H1 (cell line): ENCODE data around the gene GRB14. TPM values are rescaled to one million over a fixed set of nuclear protein-coding genes. Genes with fewer than 3 reads are reported as not detected.

Source experiments
- CTCF ChIA-PET: fragments of 300-600 bp; sonication (Branson Sonifier 250); formaldehyde crosslinking; loops from one replicate; lab custom pipeline; 2021; ENCODE audit not compliant: partially characterized antibody; lab: Charles Lee
- POLR2A ChIA-PET: fragments of 300-600 bp; sonication (Branson Sonifier 250); formaldehyde crosslinking; loops from one replicate; lab custom pipeline; 2021; ENCODE audit warnings: inconsistent platforms; ENCODE audit not compliant: partially characterized antibody; lab: Charles Lee
- DNase-seq, 2 experiments: peaks; one replicate each; pipeline versions ENCODE4 v3.0.0 to v3.0.0-alpha.2; 2010 to 2022; ENCODE audit warnings: low spot score in 2 of 2, low read depth in 1 of 2, mixed read lengths in 1 of 2
- FAIRE-seq: peaks from 2 replicates; lab custom pipeline; 2011; peaks lifted over from hg19 to GRCh38; lab: Jason Lieb, UNC
- H2AFZ ChIP-seq: 2 replicates; pipeline ENCODE4 v1.8.1; 2012; ENCODE audit warnings: low read length, inconsistent platforms
- H2AK5ac ChIP-seq: 2 replicates; pipeline ENCODE4 v1.6.1; 2013; ENCODE audit warnings: low read depth, low read length
- H2BK120ac ChIP-seq: replicated peaks from 2 replicates; pipeline ENCODE3; 2013; ENCODE audit warnings: low read depth, low read length, inconsistent platforms
- H2BK12ac ChIP-seq: 2 replicates; pipeline ENCODE4 v1.6.1; 2013; ENCODE audit warnings: low read depth, low read length
- H2BK15ac ChIP-seq: 2 replicates; pipeline ENCODE4 v1.6.1; 2013; ENCODE audit warnings: low read length
- H2BK20ac ChIP-seq: 2 replicates; pipeline ENCODE4 v1.6.1; 2013; ENCODE audit warnings: low read length
- H2BK5ac ChIP-seq: 2 replicates; pipeline ENCODE4 v1.6.1; 2013; ENCODE audit warnings: low read depth, low read length
- H3K14ac ChIP-seq: 2 replicates; pipeline ENCODE4 v1.6.1; 2013; ENCODE audit warnings: inconsistent platforms; ENCODE audit not compliant: insufficient read length
- H3K18ac ChIP-seq: 2 replicates; pipeline ENCODE4 v1.6.1; 2013; ENCODE audit warnings: low read length; ENCODE audit errors: extremely low read depth
- H3K23ac ChIP-seq: 2 replicates; pipeline ENCODE4 v1.6.1; 2013; ENCODE audit warnings: inconsistent platforms; ENCODE audit not compliant: insufficient read length
- H3K23me2 ChIP-seq: 2 replicates; pipeline ENCODE4 v1.6.1; 2013; ENCODE audit warnings: low read depth, low read length
- H3K27ac ChIP-seq: 2 replicates; pipeline ENCODE4 v1.6.1; 2011; ENCODE audit warnings: low read depth, low read length, inconsistent platforms
- H3K27me3 ChIP-seq, 4 experiments: replicated peaks in 1 of 4; 1 replicate in 1 of 4; 2 replicates in 3 of 4; pipeline versions ENCODE4 v1.6.1 to v1.8.1; 2011 to 2013; ENCODE audit warnings: low read length in 3 of 4, mild to moderate bottlenecking in 3 of 4, inconsistent platforms in 2 of 4, mixed read lengths in 2 of 4, moderate library complexity in 1 of 4; ENCODE audit not compliant: control insufficient read depth in 3 of 4, insufficient read depth in 3 of 4; ENCODE audit errors: extremely low read depth in 1 of 4
- H3K36me3 ChIP-seq, 4 experiments: 2 replicates each; pipeline versions ENCODE4 v1.6.1 to v1.8.1; 2011 to 2013; ENCODE audit warnings: mild to moderate bottlenecking in 4 of 4, low read length in 3 of 4, moderate library complexity in 2 of 4, control low read depth in 1 of 4, inconsistent platforms in 1 of 4; ENCODE audit not compliant: insufficient read depth in 4 of 4, control insufficient read depth in 2 of 4
- H3K4ac ChIP-seq: replicated peaks from 2 replicates; pipeline ENCODE3; 2013; ENCODE audit warnings: low read length, low read depth, mixed read lengths, inconsistent platforms; ENCODE audit not compliant: insufficient read length
- H3K4me1 ChIP-seq, 4 experiments: replicated peaks in 1 of 4; 1 replicate in 1 of 4; 2 replicates in 3 of 4; pipeline versions ENCODE4 v1.6.1 to v1.8.1; 2011 to 2013; ENCODE audit warnings: low read length in 3 of 4, inconsistent platforms in 2 of 4, mixed read lengths in 1 of 4; ENCODE audit not compliant: insufficient read depth in 4 of 4, control insufficient read depth in 3 of 4
- H3K4me2 ChIP-seq, 2 experiments: 2 replicates each; pipeline versions ENCODE4 v1.6.1 to v1.8.1; 2011 to 2013; ENCODE audit warnings: low read depth in 2 of 2, low read length in 2 of 2, control low read depth in 1 of 2, inconsistent platforms in 1 of 2, mild to moderate bottlenecking in 1 of 2; ENCODE audit not compliant: insufficient read depth in 1 of 2
- H3K4me3 ChIP-seq, 4 experiments: fragments of 200-600, 300-600 bp in 1 of 4; sonication (generic), shearing (Covaris generic), sonication (Bioruptor Twin) in 1 of 4; 2 replicates each; pipeline versions ENCODE4 v1.5.1 to v1.8.1; 2011 to 2016; ENCODE audit warnings: low read length in 4 of 4, low read depth in 3 of 4, control low read depth in 2 of 4, inconsistent platforms in 2 of 4, mild to moderate bottlenecking in 2 of 4, mixed read lengths in 1 of 4, moderate library complexity in 1 of 4; ENCODE audit not compliant: insufficient read depth in 2 of 4; ENCODE audit errors: extremely low read depth in 1 of 4
- H3K56ac ChIP-seq: replicated peaks from 2 replicates; pipeline ENCODE3; 2013; ENCODE audit warnings: low read depth, mild to moderate bottlenecking, mixed read lengths, low read length, inconsistent platforms; ENCODE audit not compliant: insufficient read length
- H3K79me1 ChIP-seq: 2 replicates; pipeline ENCODE4 v1.6.1; 2013; ENCODE audit warnings: low read depth, low read length, control low read depth
- H3K79me2 ChIP-seq, 2 experiments: 2 replicates each; pipeline versions ENCODE4 v1.6.1 to v1.8.1; 2012 to 2013; ENCODE audit warnings: low read length in 2 of 2, mild to moderate bottlenecking in 2 of 2, inconsistent platforms in 1 of 2; ENCODE audit not compliant: insufficient read depth in 2 of 2, control insufficient read depth in 1 of 2
- H3K9ac ChIP-seq, 4 experiments: replicated peaks in 1 of 4; 1 replicate in 1 of 4; 2 replicates in 3 of 4; pipeline versions ENCODE4 v1.6.1 to v1.8.1; 2011 to 2013; ENCODE audit warnings: low read depth in 3 of 4, low read length in 3 of 4, control low read depth in 2 of 4, mild to moderate bottlenecking in 2 of 4, moderate library complexity in 2 of 4, inconsistent platforms in 1 of 4; ENCODE audit errors: extremely low read depth in 1 of 4
- H3K9me3 ChIP-seq, 2 experiments: 2 replicates each; pipeline versions ENCODE4 v1.6.1 to v1.8.1; 2012 to 2013; ENCODE audit warnings: mild to moderate bottlenecking in 2 of 2, moderate library complexity in 2 of 2, control low read depth in 1 of 2, inconsistent platforms in 1 of 2, low read depth in 1 of 2, low read length in 1 of 2, mixed read lengths in 1 of 2; ENCODE audit not compliant: insufficient read depth in 2 of 2
- H4K20me1 ChIP-seq, 2 experiments: replicated peaks in 1 of 2; 2 replicates each; pipeline versions ENCODE3 to v1.8.1; 2011 to 2013; ENCODE audit warnings: inconsistent platforms in 2 of 2, low read length in 2 of 2, mild to moderate bottlenecking in 1 of 2; ENCODE audit not compliant: insufficient read depth in 2 of 2, control insufficient read depth in 1 of 2
- H4K5ac ChIP-seq: 2 replicates; pipeline ENCODE4 v1.6.1; 2013; ENCODE audit warnings: low read length, low read depth, mixed read lengths, inconsistent platforms; ENCODE audit not compliant: insufficient read length
- H4K8ac ChIP-seq: 2 replicates; pipeline ENCODE4 v1.8.0; 2013; ENCODE audit warnings: mild to moderate bottlenecking, moderate library complexity, low read length, inconsistent platforms; ENCODE audit not compliant: insufficient read depth; ENCODE audit errors: extremely low read depth
- H4K91ac ChIP-seq: replicated peaks from 2 replicates; pipeline ENCODE3; 2013; ENCODE audit warnings: low read length, mixed read lengths, inconsistent platforms; ENCODE audit not compliant: insufficient read length
- CBX5 ChIP-seq: fragments of 300-800, 300-1000 bp; sonication (generic); IDR thresholded peaks from 2 replicates; pipeline ENCODE4 v1.7.1; 2016; ENCODE audit warnings: antibody characterized with exemption, low read length, low read depth
- CHD2 ChIP-seq: IDR thresholded peaks from 2 replicates; pipeline ENCODE4 v1.6.1; 2012; ENCODE audit warnings: low read length, improper control_type of control experiment
- CTBP2 ChIP-seq: IDR thresholded peaks from 2 replicates; pipeline ENCODE4 v1.7.0; 2011; ENCODE audit warnings: borderline replicate concordance, mild to moderate bottlenecking, moderate library complexity, mixed read lengths, low read length; ENCODE audit not compliant: insufficient read depth, insufficient read length
- JUND ChIP-seq: IDR thresholded peaks from 2 replicates; pipeline ENCODE4 v1.6.1; 2011; ENCODE audit warnings: mild to moderate bottlenecking, improper control_type of control experiment, low read length
- KDM5A ChIP-seq: fragments of 200-600 bp; IDR thresholded peaks from 2 replicates; pipeline ENCODE4 v1.7.1; 2012; ENCODE audit warnings: mild to moderate bottlenecking, low read length, inconsistent platforms, mixed read lengths
- POLR2AphosphoS5 ChIP-seq: IDR thresholded peaks from 2 replicates; pipeline ENCODE4 v1.6.1; 2011; ENCODE audit warnings: low read depth, low read length
- RAD21 ChIP-seq, 2 experiments: IDR thresholded peaks in 1 of 2; conservative IDR thresholded peaks in 1 of 2; 2 replicates each; pipeline ENCODE4 v1.6.1; 2011; ENCODE audit warnings: low read depth in 2 of 2, low read length in 2 of 2, improper control_type of control experiment in 1 of 2, inconsistent platforms in 1 of 2, mild to moderate bottlenecking in 1 of 2, moderate library complexity in 1 of 2
- RXRA ChIP-seq: IDR thresholded peaks from 2 replicates; pipeline ENCODE4 v1.6.1; 2011; ENCODE audit warnings: low read depth, mild to moderate bottlenecking, low read length, moderate library complexity; ENCODE audit not compliant: insufficient read depth
- SIX5 ChIP-seq: IDR thresholded peaks from 2 replicates; pipeline ENCODE4 v1.6.1; 2011; ENCODE audit warnings: mild to moderate bottlenecking, low read depth, low read length
- TAF7 ChIP-seq: optimal IDR thresholded peaks from 2 replicates; pipeline ENCODE3; 2011; ENCODE audit warnings: low read depth, mild to moderate bottlenecking, inconsistent platforms, low read length, moderate library complexity, borderline replicate concordance
- WGBS, 2 experiments: shearing (Covaris generic) in 1 of 2; methylation state at CpG; one replicate each; pipeline versions ENCODE4 v1.1.6 to v1.1.7; 2013 to 2015; ENCODE audit warnings: low lambda C conversion rate in 2 of 2, mixed read lengths in 2 of 2, inconsistent platforms in 1 of 2, low coverage in 1 of 2, missing lambda C conversion rate in 1 of 2; ENCODE audit not compliant: insufficient replicate concordance in 2 of 2, insufficient coverage in 1 of 2, insufficient read length in 1 of 2; ENCODE audit errors: extremely low coverage in 1 of 2, missing lambda C conversion rate in 1 of 2; 5-methylcytosine and 5-hydroxymethylcytosine counted together
- polyA plus RNA-seq, 7 experiments: library from polyadenylated mRNA; depleted of rRNA in 3 of 7; stranded (reverse) in 5 of 7; unstranded in 2 of 7; fragments of >200 nt in 5 of 7; fragments of 200-250 nt in 2 of 7; gene quantifications; 1 replicate in 5 of 7; 2 replicates in 1 of 7; 4 replicates in 1 of 7; pipeline versions ENCODE4 v1.2.1 to v1.2.3, GENCODE V29; 2011 to 2013; ENCODE audit warnings: missing spikeins in 2 of 7, mixed read lengths in 2 of 7
- total RNA-seq: library from RNA; stranded (reverse); fragmentation: NEBNext Ultra II Directional; extraction: Animal tissue kit (Norgen Biotek cat#: 25700); gene quantifications from 2 replicates; pipeline ENCODE4 v1.2.1, GENCODE V29; 2021

GRB14 gene
- total and polyA plus RNA-seq, 2 of the 8 experiments (the other 6 are each of a cell fraction or from before 2014, with no cell fraction given): 2.5 to 11.6 TPM

DNA sequence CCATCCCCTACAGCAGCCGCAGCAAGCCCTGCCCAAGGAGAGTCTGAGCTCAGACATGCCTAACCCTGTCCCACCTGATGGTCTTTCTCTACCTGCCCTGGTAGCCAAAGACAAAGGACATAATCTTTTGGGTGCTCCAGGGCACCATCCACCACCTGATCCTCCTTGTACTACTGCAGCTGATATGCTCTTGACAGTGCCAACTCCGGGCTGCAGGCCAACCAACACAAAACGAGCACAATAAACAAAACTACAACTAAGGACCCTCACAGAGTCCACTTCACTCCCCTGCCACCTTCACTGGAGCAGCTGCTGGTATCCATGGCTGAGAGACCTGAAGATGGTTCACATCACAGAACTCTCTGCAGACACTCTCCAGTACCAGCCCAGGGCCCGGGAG is 106.3 kb downstream of the GRB14 start:
- H3K4me2 ChIP-seq: no peak overlapping the region
- POLR2A ChIA-PET: interaction anchor here (0.6 kb wide), 1 partner anchor 815 kb away, joined by 3 read pairs; no protein-coding TSS in a partner anchor

More for the DNA sequence above, 106.3 kb downstream of the GRB14 start:
- Histone ChIP-seq H3K79me1 (no peaks in the 10 kb centered on the region), H4K5ac (no peak overlapping the region), H3K79me2 (no peaks in the 10 kb centered on the region), H2BK12ac (no peak overlapping the region), H2AFZ (no peak overlapping the region), H3K4ac (no peak overlapping the region), H2BK15ac (no peak overlapping the region), H3K9me3 (no peaks in the 10 kb centered on the region), H3K18ac (no peak overlapping the region), H3K27me3 (no peaks in the 10 kb centered on the region), H2AK5ac (no peak overlapping the region), H2BK120ac (no peak overlapping the region), H3K4me1 (peaks cover 0 to 3% (median 0%) of the 10 kb centered on the region in 4 experiments; a peak in 1 of 7 replicates), H3K4me3 (no peak overlapping the region), H2BK20ac (no peak overlapping the region), H2BK5ac (no peak overlapping the region), H4K91ac (no peak overlapping the region), H3K36me3 (no peaks in the 10 kb centered on the region), H3K23ac (no peak overlapping the region), H3K14ac (no peak overlapping the region), H4K20me1 (no peaks in the 10 kb centered on the region), H3K27ac (no peak overlapping the region), H3K56ac (no peak overlapping the region), H3K23me2 (no peaks in the 10 kb centered on the region), H4K8ac (no peak overlapping the region), H3K9ac (no peak overlapping the region)
- no peak for TF ChIP-seq CHD2
- no peak for TF ChIP-seq JUND
- TF ChIP-seq RAD21 (IDR thresholded peaks at IDR 0.05 in 1 of 2, conservative IDR thresholded peaks at IDR 0.05 in 1 of 2; ENCODE audit: low read depth in 2 of 2, low read length in 2 of 2): no peak
- TF ChIP-seq CBX5: no peak
- TF ChIP-seq KDM5A: no peak
- TF ChIP-seq CTBP2: no peak
- TF ChIP-seq TAF7: no peak
- TF ChIP-seq RXRA: no peak
- TF ChIP-seq POLR2AphosphoS5: no peak
- TF ChIP-seq SIX5: no peak
- WGBS, 2 experiments: 86% methylated on average over 4 of the region's 4 CpGs; no CpG with 5 or more reads in 1 of the 2 experiments
- CTCF ChIA-PET: interaction anchor here (1.2 to 3.3 kb wide), 2 partner anchors 23 to 45 kb away, joined by 4 to 13 read pairs; no protein-coding TSS in a partner anchor
- DNase-seq (no peak), FAIRE-seq (no peak)
